Measurements from ENCODE around the gene MAGEB5.
"Not testable (repeated sequence)": the region's sequence is repeated elsewhere in the genome, so short reads cannot be mapped to it uniquely, and the experiment has no call there.

Gene MAGEB5, protein sequence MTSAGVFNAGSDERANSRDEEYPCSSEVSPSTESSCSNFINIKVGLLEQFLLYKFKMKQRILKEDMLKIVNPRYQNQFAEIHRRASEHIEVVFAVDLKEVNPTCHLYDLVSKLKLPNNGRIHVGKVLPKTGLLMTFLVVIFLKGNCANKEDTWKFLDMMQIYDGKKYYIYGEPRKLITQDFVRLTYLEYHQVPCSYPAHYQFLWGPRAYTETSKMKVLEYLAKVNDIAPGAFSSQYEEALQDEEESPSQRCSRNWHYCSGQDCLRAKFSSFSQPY

GRCh38 chrX:26215869-26216268, at the start of gene MAGEB5:
Gene MAGEB5, plus strand, starts transcription at chrX:26216169. Its CDS starts 1,133 bp downstream, at chrX:26217302.
- TF ChIP-seq, protein P1, sequence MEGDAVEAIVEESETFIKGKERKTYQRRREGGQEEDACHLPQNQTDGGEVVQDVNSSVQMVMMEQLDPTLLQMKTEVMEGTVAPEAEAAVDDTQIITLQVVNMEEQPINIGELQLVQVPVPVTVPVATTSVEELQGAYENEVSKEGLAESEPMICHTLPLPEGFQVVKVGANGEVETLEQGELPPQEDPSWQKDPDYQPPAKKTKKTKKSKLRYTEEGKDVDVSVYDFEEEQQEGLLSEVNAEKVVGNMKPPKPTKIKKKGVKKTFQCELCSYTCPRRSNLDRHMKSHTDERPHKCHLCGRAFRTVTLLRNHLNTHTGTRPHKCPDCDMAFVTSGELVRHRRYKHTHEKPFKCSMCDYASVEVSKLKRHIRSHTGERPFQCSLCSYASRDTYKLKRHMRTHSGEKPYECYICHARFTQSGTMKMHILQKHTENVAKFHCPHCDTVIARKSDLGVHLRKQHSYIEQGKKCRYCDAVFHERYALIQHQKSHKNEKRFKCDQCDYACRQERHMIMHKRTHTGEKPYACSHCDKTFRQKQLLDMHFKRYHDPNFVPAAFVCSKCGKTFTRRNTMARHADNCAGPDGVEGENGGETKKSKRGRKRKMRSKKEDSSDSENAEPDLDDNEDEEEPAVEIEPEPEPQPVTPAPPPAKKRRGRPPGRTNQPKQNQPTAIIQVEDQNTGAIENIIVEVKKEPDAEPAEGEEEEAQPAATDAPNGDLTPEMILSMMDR (IDR thresholded peaks at IDR 0.05; ENCODE audit: insufficient read depth, low read depth, low read length, missing control alignments) = no peak
- no peak within 1 kb of the TSS for H3K4me3 ChIP-seq (ENCODE audit: low read length)
- DNase-seq (ENCODE audit: low read depth) = no peak

- DNase-seq (ENCODE audit: low read depth) = no peak
- TF ChIP-seq, protein P1 (IDR thresholded peaks at IDR 0.05; ENCODE audit: insufficient read depth, low read depth, low read length, missing control alignments) = no peak
- H3K4me3 ChIP-seq (ENCODE audit: low read length) = no peak within 1 kb of the TSS
These were observed 23.8 kb upstream of the MAGEB5 start, which contains the start of gene MAGEB6 for GRCh38 chrX:26192204-26192603. Gene MAGEB6, plus strand, starts transcription at chrX:26192440. Its CDS starts 1,407 bp downstream, at chrX:26193847.

DNA sequence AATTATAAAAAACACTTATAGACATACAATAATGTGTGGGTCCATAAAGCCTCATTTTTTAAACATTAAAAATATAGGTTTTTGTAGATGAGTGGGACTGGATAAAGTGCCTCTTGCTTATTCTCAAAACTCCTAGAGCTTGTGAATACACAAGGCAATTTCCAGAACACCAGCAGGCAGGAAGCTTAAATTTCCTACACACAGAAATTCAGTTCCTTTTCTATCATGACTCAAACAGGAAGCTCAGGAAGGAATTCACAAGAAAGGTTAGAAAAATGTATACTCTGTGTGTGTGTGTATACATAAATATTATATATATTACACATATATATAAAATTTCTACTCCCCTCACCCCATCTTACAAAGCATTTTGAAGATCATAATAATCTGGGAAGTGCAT, 12.4 kb upstream of the MAGEB5 start:
- TF ChIP-seq, protein P1 (IDR thresholded peaks at IDR 0.05; ENCODE audit: insufficient read depth, low read depth, low read length, missing control alignments) = no peak
- DNase-seq (ENCODE audit: low read depth) = no peak
- no peak overlapping the region for H3K4me3 ChIP-seq (ENCODE audit: low read length)

DNA sequence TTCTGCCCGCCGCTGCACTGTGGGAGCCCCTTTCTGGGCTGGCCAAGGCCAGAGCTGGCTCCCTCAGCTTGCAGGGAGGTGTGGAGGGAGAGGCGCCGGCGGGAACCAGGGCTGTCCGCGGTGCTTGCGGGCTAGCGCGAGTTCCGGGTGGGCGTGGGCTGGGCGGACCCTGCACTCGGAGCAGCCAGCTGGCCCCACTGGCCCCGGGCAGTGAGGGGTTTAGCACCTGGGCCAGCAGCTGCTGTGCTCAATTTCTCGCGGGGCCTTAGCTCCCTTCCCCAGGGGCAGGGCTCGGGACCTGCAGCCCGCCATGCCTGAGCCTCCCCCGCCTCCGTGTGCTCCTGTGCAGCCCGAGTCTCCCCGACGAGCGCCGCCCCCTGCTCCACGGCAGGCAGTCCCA, 11.3 kb upstream of the MAGEB5 start:
- not testable (repeated sequence) for DNase-seq (ENCODE audit: low read depth); H3K4me3 ChIP-seq (ENCODE audit: low read length)

DNA sequence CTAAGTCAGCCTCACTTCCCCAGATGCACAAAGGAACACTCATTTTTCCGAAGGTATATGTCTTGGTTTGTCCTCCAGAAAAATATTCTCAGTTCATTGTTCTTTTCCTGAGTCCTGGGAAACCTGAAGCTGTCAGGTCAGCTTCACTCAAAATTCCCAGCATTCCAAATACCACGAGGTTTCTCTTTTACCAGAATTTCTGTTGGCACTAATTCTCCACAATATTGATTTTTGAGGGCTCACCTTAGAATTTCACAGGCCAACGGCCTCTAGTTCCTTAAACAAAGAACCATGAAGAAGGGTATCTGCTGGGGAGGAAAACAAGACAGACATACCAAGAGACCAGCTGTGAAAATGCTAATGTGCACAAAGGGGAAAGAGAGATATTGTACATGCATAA, 8.0 kb upstream of the MAGEB5 start:
- TF ChIP-seq, protein P1 (IDR thresholded peaks at IDR 0.05; ENCODE audit: insufficient read depth, low read depth, low read length, missing control alignments) = no peak
- H3K4me3 ChIP-seq (ENCODE audit: low read length) = no peak overlapping the region
- no peak for DNase-seq (ENCODE audit: low read depth)

GRCh38 chrX:26219351-26219750, 3.4 kb downstream of the MAGEB5 start:
- DNase-seq (ENCODE audit: low read depth) = no peak
- H3K4me3 ChIP-seq (ENCODE audit: low read length) = no peak overlapping the region
- TF ChIP-seq, protein P1 (IDR thresholded peaks at IDR 0.05; ENCODE audit: insufficient read depth, low read depth, low read length, missing control alignments) = no peak

DNA sequence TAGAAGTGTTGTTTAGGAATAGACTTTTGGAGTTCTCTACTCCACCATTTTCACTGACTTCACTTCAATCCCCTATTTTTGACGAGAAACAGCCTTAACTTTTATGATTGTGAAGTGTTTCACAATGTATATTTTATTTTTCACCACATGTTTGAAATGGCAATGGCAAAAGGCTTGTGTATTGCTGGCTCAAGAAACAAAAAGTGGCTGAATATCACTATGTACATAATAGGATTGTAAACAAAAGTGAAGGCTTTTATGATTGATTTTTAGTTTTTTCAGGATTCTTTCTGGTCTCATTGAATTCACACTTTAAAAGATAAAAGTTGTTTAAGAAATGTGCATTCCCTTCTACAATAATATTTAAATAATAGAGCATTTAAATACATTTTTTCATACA, 18.2 kb downstream of the MAGEB5 start:
- TF ChIP-seq, protein P1 (IDR thresholded peaks at IDR 0.05; ENCODE audit: insufficient read depth, low read depth, low read length, missing control alignments) = no peak
- DNase-seq (ENCODE audit: low read depth) = no peak
- no peak overlapping the region for H3K4me3 ChIP-seq (ENCODE audit: low read length)

Data from epithelial cell of esophagus (primary cell).